Smooth muscle cell (in vitro differentiated cells): ENCODE results near the gene DNAH10. TPM values are rescaled to one million over a fixed set of nuclear protein-coding genes. Genes with fewer than 3 reads are reported as not detected.

Experiments
- DNase-seq: peaks from one replicate; lab custom pipeline; 2025; ENCODE audit not compliant: unreplicated experiment; lab: John Stamatoyannopoulos, UW
- H2AFZ ChIP-seq: fragments of 200-600 bp; sonication (generic); 2 replicates; pipeline ENCODE4 v1.6.0; 2016; ENCODE audit warnings: antibody characterized with exemption, low read depth, mild to moderate bottlenecking
- H3F3A ChIP-seq: fragments of 200-600 bp; sonication (generic); 2 replicates; pipeline ENCODE4 v1.6.0; 2017; ENCODE audit warnings: antibody characterized with exemption, low read depth
- H3K27ac ChIP-seq: fragments of 200-600 bp; sonication (generic); 2 replicates; pipeline ENCODE4 v1.5.1; 2016; ENCODE audit warnings: low read depth, mild to moderate bottlenecking
- H3K27me3 ChIP-seq: fragments of 200-600 bp; sonication (generic); 2 replicates; pipeline ENCODE4 v1.6.1; 2016; ENCODE audit warnings: low read depth, mild to moderate bottlenecking
- H3K36me3 ChIP-seq: fragments of 200-600 bp; sonication (generic); 2 replicates; pipeline ENCODE4 v1.5.1; 2016; ENCODE audit warnings: low read depth
- H3K4me1 ChIP-seq: fragments of 200-600 bp; sonication (generic); 2 replicates; pipeline ENCODE4 v1.5.1; 2016; ENCODE audit warnings: low read depth
- H3K4me2 ChIP-seq: fragments of 200-600 bp; sonication (generic); 2 replicates; pipeline ENCODE4 v1.6.0; 2016; ENCODE audit warnings: mild to moderate bottlenecking
- H3K4me3 ChIP-seq: fragments of 200-600 bp; sonication (generic); 2 replicates; pipeline ENCODE4 v1.5.1; 2016; ENCODE audit warnings: mild to moderate bottlenecking
- H3K79me2 ChIP-seq: fragments of 200-600 bp; sonication (generic); 2 replicates; pipeline ENCODE4 v1.6.0; 2016; ENCODE audit warnings: low read depth, mild to moderate bottlenecking
- H3K9ac ChIP-seq: fragments of 200-600 bp; sonication (generic); 2 replicates; pipeline ENCODE4 v1.6.0; 2016; ENCODE audit warnings: low read depth
- H3K9me3 ChIP-seq: fragments of 200-600 bp; sonication (generic); replicated peaks from 2 replicates; pipeline ENCODE4 v1.5.1; 2016; ENCODE audit warnings: low read depth
- H4K20me1 ChIP-seq: fragments of 200-600 bp; sonication (generic); 2 replicates; pipeline ENCODE4 v1.6.0; 2016; ENCODE audit warnings: low read depth
- WGBS: methylation state at CpG from one replicate; pipeline ENCODE4 v1.1.7; 2016; ENCODE audit warnings: low lambda C conversion rate; 5-methylcytosine and 5-hydroxymethylcytosine counted together
- polyA plus RNA-seq: library from polyadenylated mRNA; unstranded; fragments of >200 nt; fragmentation: Nextera tagmentation; extraction: Ambion mirVana; gene quantifications from 2 replicates; pipeline ENCODE4 v1.2.1, GENCODE V29; 2016
- total RNA-seq: library from RNA; depleted of rRNA; stranded (reverse); fragments of >200 nt; gene quantifications from 2 replicates; pipeline ENCODE4 v1.2.3, GENCODE V29; 2014
- TF ChIP-seq, protein P1 (sequence below): fragments of 200-600 bp; sonication (generic); IDR thresholded peaks from 2 replicates; pipeline ENCODE4 v1.5.1; 2017; ENCODE audit warnings: borderline replicate concordance, mild to moderate bottlenecking, antibody characterized with exemption; ENCODE audit not compliant: insufficient read depth, poor library complexity, severe bottlenecking

DNAH10 gene
- total and polyA plus RNA-seq, 2 experiments from 2014 or later = 1.5 to 2.2 TPM

DNA sequence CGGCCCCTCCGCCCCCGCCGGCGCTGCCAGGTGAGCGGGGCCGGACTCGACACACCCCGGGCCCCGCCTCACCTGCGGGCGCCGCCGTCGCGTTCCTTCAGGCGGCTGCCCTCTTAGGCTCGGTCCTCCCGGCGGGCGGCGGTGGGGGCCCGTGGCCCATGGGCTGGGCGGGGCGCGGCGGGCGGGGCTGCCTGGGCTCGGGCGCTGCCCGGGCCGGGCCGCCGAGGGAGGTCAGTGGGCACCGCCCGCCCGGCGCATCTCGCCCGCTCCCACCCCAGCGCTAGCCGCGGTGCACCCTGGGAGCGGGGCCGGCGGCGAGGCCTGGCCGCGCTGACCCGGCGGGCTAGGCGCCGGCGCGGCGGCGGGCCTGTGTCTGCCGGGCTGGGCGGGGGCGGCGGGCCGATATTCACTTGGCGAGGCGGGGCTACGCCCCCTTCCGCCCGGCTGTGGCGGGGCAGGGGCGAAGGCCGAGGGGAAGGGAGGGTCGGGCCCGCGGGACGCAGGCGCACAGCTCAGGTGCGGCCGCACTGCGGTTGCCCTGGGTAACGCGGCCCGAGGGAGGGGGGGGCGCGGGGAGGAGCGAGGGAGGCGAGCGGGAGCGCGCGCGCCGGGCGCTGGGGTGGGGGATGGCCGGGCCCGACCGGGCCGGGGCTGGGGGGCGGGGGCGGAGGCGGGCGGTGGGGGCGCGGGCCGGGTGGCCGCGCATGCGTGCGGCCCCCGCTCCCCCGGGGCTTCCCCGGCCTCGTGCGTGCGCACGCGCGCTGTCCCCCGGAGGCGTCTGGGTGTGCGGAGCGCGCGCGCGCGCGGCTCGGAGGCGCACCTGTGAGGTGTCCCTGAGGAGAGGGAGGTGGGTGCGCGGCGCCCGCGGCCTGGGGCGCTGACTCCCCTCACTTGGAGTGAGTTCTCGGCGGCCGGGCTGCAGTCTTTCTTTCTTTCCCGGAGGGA, 210.6 kb downstream of the DNAH10 start, which contains the start of the genes CCDC92 and ZNF664:
CCDC92 (minus strand) TSS at position 375 of the 945 bp plus-strand sequence. CDS start 28,526 bp downstream, outside the sequence.
ZNF664 (plus strand) TSS at position 759 of the 945 bp plus-strand sequence. CDS start 38,930 bp downstream, outside the sequence.
- H3K4me1 ChIP-seq = peaks cover 20% of the 10 kb centered on the region
- 4% methylated on average over 11 of the region's 138 CpGs for WGBS
- peak within 1 kb of the TSS; percentile 81 for H3K9ac ChIP-seq
- H3K27me3 ChIP-seq = no peaks in the 10 kb centered on the region
- no peaks in the 10 kb centered on the region for H3K36me3 ChIP-seq
- no peaks in the 10 kb centered on the region for H3K9me3 ChIP-seq
- H4K20me1 ChIP-seq = peaks cover 48% of the 10 kb centered on the region
- H2AFZ ChIP-seq = peak within 1 kb of the TSS; percentile 97
- H3K4me2 ChIP-seq = peak within 1 kb of the TSS; percentile 98
- H3K79me2 ChIP-seq = peaks cover 73% of the 10 kb centered on the region
- H3K27ac ChIP-seq = peak within 1 kb of the TSS; percentile 51
- H3K4me3 ChIP-seq = peak within 1 kb of the TSS; percentile 92
- TF ChIP-seq, protein P1, sequence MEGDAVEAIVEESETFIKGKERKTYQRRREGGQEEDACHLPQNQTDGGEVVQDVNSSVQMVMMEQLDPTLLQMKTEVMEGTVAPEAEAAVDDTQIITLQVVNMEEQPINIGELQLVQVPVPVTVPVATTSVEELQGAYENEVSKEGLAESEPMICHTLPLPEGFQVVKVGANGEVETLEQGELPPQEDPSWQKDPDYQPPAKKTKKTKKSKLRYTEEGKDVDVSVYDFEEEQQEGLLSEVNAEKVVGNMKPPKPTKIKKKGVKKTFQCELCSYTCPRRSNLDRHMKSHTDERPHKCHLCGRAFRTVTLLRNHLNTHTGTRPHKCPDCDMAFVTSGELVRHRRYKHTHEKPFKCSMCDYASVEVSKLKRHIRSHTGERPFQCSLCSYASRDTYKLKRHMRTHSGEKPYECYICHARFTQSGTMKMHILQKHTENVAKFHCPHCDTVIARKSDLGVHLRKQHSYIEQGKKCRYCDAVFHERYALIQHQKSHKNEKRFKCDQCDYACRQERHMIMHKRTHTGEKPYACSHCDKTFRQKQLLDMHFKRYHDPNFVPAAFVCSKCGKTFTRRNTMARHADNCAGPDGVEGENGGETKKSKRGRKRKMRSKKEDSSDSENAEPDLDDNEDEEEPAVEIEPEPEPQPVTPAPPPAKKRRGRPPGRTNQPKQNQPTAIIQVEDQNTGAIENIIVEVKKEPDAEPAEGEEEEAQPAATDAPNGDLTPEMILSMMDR = no peak
- DNase-seq = peak; percentile 86
- H3F3A ChIP-seq = no peaks in the 10 kb centered on the region

DNA sequence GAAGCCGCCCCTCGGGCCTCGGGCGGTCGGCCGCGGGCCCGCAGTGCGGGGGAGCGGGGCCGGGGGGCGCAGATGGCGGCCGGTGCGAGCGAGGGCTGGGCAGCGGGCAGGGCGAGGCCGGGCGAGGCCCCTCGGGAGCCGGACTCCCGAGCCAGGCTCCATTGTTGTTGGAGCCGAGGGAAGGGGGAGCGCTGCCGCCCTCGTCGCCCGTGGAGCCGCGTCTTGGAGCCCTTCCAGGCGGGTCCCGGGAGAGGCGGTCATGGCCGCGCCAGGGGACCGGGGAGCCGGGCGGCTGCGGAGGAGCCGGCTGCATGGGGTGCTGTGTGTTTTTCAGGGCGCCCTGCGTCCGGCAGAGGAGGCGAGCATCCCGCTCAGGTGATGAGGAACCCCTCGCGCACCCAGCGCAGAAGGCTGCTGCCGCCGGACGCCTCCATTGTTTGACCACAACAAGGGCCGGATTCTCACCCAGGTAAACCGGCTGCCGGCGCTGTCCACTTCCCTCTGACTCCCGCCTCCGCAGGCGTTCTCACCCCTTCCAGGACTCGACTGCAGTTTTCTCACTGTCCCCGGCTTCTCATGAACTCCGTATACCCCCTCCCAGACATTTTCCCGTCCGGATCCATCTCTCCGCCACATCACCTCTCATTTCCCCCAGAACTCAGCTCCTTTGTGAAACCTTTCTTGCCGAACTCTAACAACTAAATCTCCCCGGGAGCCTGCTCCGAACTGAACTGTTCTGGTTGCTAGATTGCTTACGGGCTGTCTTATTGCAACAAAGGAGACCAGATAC, 211.6 kb downstream of the DNAH10 start:
- Histone ChIP-seq H3K79me2 (peaks cover 74% of the 10 kb centered on the region), H3K4me3 (peak overlapping the region; percentile 92), H3K9me3 (no peaks in the 10 kb centered on the region), H3K36me3 (no peaks in the 10 kb centered on the region), H3K4me2 (peak overlapping the region; percentile 97), H3K9ac (peak overlapping the region; percentile 71), H3K27ac (peak overlapping the region; percentile 51), H3K4me1 (peaks cover 20% of the 10 kb centered on the region), H3F3A (no peaks in the 10 kb centered on the region), H4K20me1 (peaks cover 38% of the 10 kb centered on the region), H3K27me3 (no peaks in the 10 kb centered on the region), H2AFZ (peak overlapping the region; percentile 97)
- TF ChIP-seq, protein P1 = no peak
- WGBS = 1% methylated on average over 40 of the region's 69 CpGs
- DNase-seq = no peak

DNA sequence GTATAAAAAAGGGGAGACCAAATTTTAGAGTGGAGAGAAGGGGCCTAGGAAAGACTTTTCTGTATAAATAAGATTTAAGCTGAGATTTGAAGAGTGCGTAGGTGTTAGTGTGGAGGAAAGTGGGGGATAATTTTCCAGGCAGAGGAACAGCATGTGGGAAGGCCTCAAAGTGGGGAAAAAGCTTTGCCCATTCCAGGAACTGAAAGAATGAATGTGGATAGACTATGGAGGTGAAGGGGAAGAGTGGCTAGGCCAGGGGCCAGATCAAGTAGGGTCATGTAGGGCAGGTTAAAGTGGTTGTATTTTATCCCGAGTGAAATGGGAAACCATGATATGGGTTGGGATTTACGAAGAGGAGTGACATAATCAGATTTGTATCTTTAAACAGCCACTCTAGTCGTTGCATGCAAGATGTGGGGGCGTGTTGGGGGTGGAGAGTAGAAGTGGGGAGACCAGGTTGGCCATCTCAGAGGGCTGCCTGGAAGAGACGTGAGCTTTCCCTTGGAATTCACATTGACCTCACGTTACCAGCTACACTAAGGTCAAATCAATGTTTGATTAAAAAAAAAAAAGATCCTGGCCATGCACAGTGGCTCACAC, 214.2 kb downstream of the DNAH10 start:
- Histone ChIP-seq H3K79me2 (peaks cover 79% of the 10 kb centered on the region), H3K27ac (no peak overlapping the region)

More for the DNA sequence above, 214.2 kb downstream of the DNAH10 start:
- Histone ChIP-seq H3K9me3 (no peaks in the 10 kb centered on the region), H2AFZ (no peak overlapping the region), H3K36me3 (no peaks in the 10 kb centered on the region), H4K20me1 (peaks cover 38% of the 10 kb centered on the region), H3K9ac (no peak overlapping the region), H3K4me2 (no peak overlapping the region), H3K4me3 (no peak overlapping the region), H3K27me3 (no peaks in the 10 kb centered on the region), H3K4me1 (peaks cover 14% of the 10 kb centered on the region), H3F3A (no peaks in the 10 kb centered on the region)
- TF ChIP-seq, protein P1 = no peak
- WGBS = 93% methylated on average over 7 of the region's 7 CpGs
- no peak for DNase-seq
